ENCODE measurements around the gene HPCAL1.

GRCh38 chr2:10360850-10361588 lies 58.3 kb downstream of the HPCAL1 start:
- TF ChIP-seq CTCF (IDR thresholded peaks at IDR 0.05; ENCODE audit: insufficient read depth, low read length, poor library complexity, severe bottlenecking) (no peak), EZH2phosphoT487 (conservative IDR thresholded peaks at IDR 0.05; ENCODE audit: low read length) (no peak)

All from SU-DHL-6 (cell line).